GM12878 (cell line): Measurements from ENCODE around the gene NFATC2. TPM values are rescaled to one million over a fixed set of nuclear protein-coding genes. Genes with fewer than 3 reads are reported as not detected.
A peak's percentile ranks its signal among the peaks of the same experiment; 100 is the strongest.

Experiments used
- ATF7 ChIP-seq: fragments of 450-650 bp; IDR thresholded peaks from 2 replicates; pipeline ENCODE4 v1.6.1; 2016; ENCODE audit warnings: low read depth, mild to moderate bottlenecking
- BHLHE40 ChIP-seq, 2 experiments: fragments of 450-650 bp in 1 of 2; IDR thresholded peaks; 2 replicates each; pipeline ENCODE4 v1.6.1; 2011 to 2017; ENCODE audit warnings: low read depth in 2 of 2, borderline replicate concordance in 1 of 2, improper control_type of control experiment in 1 of 2, low read length in 1 of 2, mild to moderate bottlenecking in 1 of 2
- CBFB ChIP-seq: IDR thresholded peaks from 2 replicates; pipeline ENCODE4 v1.6.1; 2016; ENCODE audit warnings: antibody characterized with exemption, low read depth
- CBX3 ChIP-seq: fragments of 200-600 bp; sonication (generic); IDR thresholded peaks from 2 replicates; pipeline ENCODE4 v1.6.1; 2016; ENCODE audit warnings: low read depth, borderline replicate concordance
- EED ChIP-seq: sonication (generic); IDR thresholded peaks from 2 replicates; pipeline ENCODE4 v1.6.1; 2016; ENCODE audit warnings: antibody characterized with exemption, low read depth
- ELK1 ChIP-seq: IDR thresholded peaks from 2 replicates; pipeline ENCODE4 v1.6.1; 2012; ENCODE audit warnings: low read depth, low read length, improper control_type of control experiment
- JUND ChIP-seq: IDR thresholded peaks from 2 replicates; pipeline ENCODE4 v1.6.1; 2012; ENCODE audit warnings: low read depth, mild to moderate bottlenecking, low read length, improper control_type of control experiment, moderate library complexity
- PAX5 ChIP-seq: IDR thresholded peaks from 2 replicates; pipeline ENCODE4 v1.6.1; 2011; ENCODE audit warnings: low read depth, low read length, borderline replicate concordance
- PKNOX1 ChIP-seq: fragments of 450-650 bp; IDR thresholded peaks from 2 replicates; pipeline ENCODE4 v1.6.1; 2016; ENCODE audit warnings: mild to moderate bottlenecking
- RB1 ChIP-seq: fragments of 450-650 bp; formaldehyde crosslinking; IDR thresholded peaks from 2 replicates; pipeline ENCODE4 v1.6.1; 2017; ENCODE audit warnings: mild to moderate bottlenecking, borderline replicate concordance
- RBBP5 ChIP-seq: fragments of 200-600 bp; sonication (generic); conservative IDR thresholded peaks from 2 replicates; pipeline ENCODE4 v1.6.1; 2016
- RELA ChIP-seq: fragments of 450-650 bp; IDR thresholded peaks from 2 replicates; pipeline ENCODE4 v1.8.0; 2014; ENCODE audit warnings: borderline replicate concordance; ENCODE audit not compliant: partially characterized antibody
- SPI1 ChIP-seq: IDR thresholded peaks from 2 replicates; pipeline ENCODE4 v1.6.1; 2011; ENCODE audit warnings: low read depth, mild to moderate bottlenecking, low read length, moderate library complexity, borderline replicate concordance; ENCODE audit not compliant: insufficient read depth
- SUZ12 ChIP-seq: fragments of 200-600 bp; sonication (generic); IDR thresholded peaks from one replicate; pipeline ENCODE4 v1.6.1; 2018; ENCODE audit warnings: antibody characterized with exemption, mild to moderate bottlenecking; ENCODE audit not compliant: unreplicated experiment
- TCF3 ChIP-seq: IDR thresholded peaks from 2 replicates; pipeline ENCODE4 v1.6.1; 2012; ENCODE audit warnings: low read depth, mild to moderate bottlenecking, low read length, borderline replicate concordance; ENCODE audit not compliant: insufficient read depth
- YBX1 ChIP-seq: fragments of 450-650 bp; IDR thresholded peaks from 2 replicates; pipeline ENCODE4 v1.6.1; 2016; ENCODE audit warnings: antibody characterized with exemption
- polyA plus RNA-seq, 11 experiments: library from polyadenylated mRNA; depleted of rRNA in 4 of 11; unstranded in 6 of 11; stranded (reverse) in 5 of 11; fragments of >200 nt; fragmentation: Nextera tagmentation in 4 of 11; fragmentation: Illumina TruSeq in 1 of 11; extraction: Ambion mirVana in 4 of 11; extraction: Trizol in 1 of 11; gene quantifications; 1 replicate in 1 of 11; 2 replicates in 10 of 11; pipeline versions ENCODE4 v1.2.1 to v1.2.3, GENCODE V29; 2011 to 2016; ENCODE audit warnings: inconsistent platforms in 2 of 11, missing spikeins in 2 of 11, low read depth in 1 of 11
- total RNA-seq, 4 experiments: library from RNA; depleted of rRNA in 3 of 4; stranded (reverse); fragments of >200 nt in 3 of 4; fragmentation: Illumina TruSeq in 1 of 4; extraction: Trizol in 1 of 4; gene quantifications; 2 replicates each; pipeline versions ENCODE4 v1.2.1 to v1.2.3, GENCODE V29; 2013 to 2021
- TF ChIP-seq, protein P1 (sequence below), 3 experiments: IDR thresholded peaks in 2 of 3; conservative IDR thresholded peaks in 1 of 3; 2 replicates each; pipeline ENCODE4 v1.5.1; 2011; ENCODE audit warnings: low read depth in 3 of 3, low read length in 3 of 3, mild to moderate bottlenecking in 3 of 3, control low read depth in 2 of 3, moderate library complexity in 2 of 3, inconsistent platforms in 1 of 3, mixed read lengths in 1 of 3; ENCODE audit not compliant: control insufficient read depth in 2 of 3, insufficient read depth in 1 of 3; ENCODE audit errors: extremely low read depth in 1 of 3
- TF ChIP-seq, protein P2 (sequence below): IDR thresholded peaks from 2 replicates; pipeline ENCODE4 v1.6.1; 2011; ENCODE audit warnings: mild to moderate bottlenecking, low read depth, low read length, moderate library complexity; ENCODE audit not compliant: insufficient replicate concordance
- TF ChIP-seq, protein P3 (sequence below): fragments of 450-650 bp; IDR thresholded peaks from 2 replicates; pipeline ENCODE4 v1.6.1; 2016; ENCODE audit warnings: mild to moderate bottlenecking, moderate library complexity, borderline replicate concordance

Gene NFATC2
- total and polyA plus RNA-seq, 10 of the 15 experiments (the other 5 are each of a cell fraction or from before 2014, with no cell fraction given), result 3.3 to 20.0 (median 7.3) TPM

DNA sequence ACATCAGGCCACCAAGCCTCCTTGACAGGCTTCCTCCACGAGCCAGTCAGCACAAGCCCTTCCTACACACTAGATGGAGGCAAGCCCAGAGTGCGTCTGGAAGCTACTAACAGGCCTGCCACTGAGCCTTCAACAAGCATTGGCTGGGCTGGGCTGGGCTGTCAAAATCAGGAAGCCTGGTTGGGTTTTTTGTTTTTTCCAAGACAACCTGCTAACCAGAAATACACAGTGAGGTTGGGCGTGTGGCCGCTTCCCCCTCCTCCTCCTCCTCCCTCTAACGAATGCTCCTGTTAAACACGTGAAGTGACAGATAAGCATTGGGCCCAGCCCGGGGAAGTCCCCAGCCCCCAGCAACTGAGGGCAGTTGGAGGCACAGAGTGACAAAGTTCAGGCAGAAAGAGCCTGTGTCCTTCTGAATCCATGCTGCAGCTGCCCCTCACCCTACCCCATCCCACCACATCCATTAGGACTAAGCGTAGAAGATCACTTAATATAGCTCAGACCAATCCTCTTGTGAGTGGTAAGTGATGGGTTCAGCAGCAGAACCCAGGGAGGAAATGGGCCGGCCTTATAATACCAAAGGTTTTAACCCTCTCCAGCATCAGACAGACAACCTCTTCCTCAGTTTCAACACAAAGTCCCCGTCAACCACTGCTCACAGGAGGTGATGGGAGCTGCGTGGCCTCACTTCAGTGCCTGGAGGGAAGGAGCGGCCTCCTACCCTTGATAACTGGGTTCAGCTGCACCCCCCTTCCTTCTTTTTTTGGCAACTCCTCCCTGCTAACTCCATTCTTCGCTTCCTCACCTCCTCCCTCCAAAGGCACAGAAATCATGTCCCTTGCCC is 1.1 kb downstream of the NFATC2 start (continued):
- no peak for TF ChIP-seq SUZ12
- TF ChIP-seq, protein P1, sequence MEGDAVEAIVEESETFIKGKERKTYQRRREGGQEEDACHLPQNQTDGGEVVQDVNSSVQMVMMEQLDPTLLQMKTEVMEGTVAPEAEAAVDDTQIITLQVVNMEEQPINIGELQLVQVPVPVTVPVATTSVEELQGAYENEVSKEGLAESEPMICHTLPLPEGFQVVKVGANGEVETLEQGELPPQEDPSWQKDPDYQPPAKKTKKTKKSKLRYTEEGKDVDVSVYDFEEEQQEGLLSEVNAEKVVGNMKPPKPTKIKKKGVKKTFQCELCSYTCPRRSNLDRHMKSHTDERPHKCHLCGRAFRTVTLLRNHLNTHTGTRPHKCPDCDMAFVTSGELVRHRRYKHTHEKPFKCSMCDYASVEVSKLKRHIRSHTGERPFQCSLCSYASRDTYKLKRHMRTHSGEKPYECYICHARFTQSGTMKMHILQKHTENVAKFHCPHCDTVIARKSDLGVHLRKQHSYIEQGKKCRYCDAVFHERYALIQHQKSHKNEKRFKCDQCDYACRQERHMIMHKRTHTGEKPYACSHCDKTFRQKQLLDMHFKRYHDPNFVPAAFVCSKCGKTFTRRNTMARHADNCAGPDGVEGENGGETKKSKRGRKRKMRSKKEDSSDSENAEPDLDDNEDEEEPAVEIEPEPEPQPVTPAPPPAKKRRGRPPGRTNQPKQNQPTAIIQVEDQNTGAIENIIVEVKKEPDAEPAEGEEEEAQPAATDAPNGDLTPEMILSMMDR (IDR thresholded peaks at IDR 0.05 in 2 of 3, conservative IDR thresholded peaks at IDR 0.05 in 1 of 3; ENCODE audit: control insufficient read depth in 2 of 3, extremely low read depth in 1 of 3, insufficient read depth in 1 of 3, low read depth in 3 of 3, low read length in 3 of 3), result no peak
- no peak for TF ChIP-seq YBX1
- TF ChIP-seq ATF7, result no peak
- no peak for TF ChIP-seq RB1
- no peak for TF ChIP-seq JUND
- no peak for TF ChIP-seq TCF3
- no peak for TF ChIP-seq CBX3
- TF ChIP-seq ELK1, result no peak
- no peak for TF ChIP-seq CBFB
- no peak for TF ChIP-seq PAX5
- no peak for TF ChIP-seq RELA
- no peak for TF ChIP-seq RBBP5
- no peak for TF ChIP-seq SPI1
- TF ChIP-seq EED, result no peak
- peak; percentile 59; the same call in 1 of the 2 replicates for TF ChIP-seq PKNOX1
- TF ChIP-seq BHLHE40 (IDR thresholded peaks at IDR 0.05; ENCODE audit: borderline replicate concordance in 1 of 2, low read depth in 2 of 2, low read length in 1 of 2), result peak; percentile 81 to 84
- TF ChIP-seq, protein P2, sequence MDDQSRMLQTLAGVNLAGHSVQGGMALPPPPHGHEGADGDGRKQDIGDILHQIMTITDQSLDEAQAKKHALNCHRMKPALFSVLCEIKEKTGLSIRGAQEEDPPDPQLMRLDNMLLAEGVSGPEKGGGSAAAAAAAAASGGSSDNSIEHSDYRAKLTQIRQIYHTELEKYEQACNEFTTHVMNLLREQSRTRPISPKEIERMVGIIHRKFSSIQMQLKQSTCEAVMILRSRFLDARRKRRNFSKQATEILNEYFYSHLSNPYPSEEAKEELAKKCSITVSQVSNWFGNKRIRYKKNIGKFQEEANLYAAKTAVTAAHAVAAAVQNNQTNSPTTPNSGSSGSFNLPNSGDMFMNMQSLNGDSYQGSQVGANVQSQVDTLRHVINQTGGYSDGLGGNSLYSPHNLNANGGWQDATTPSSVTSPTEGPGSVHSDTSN, result no peak
- TF ChIP-seq, protein P3, sequence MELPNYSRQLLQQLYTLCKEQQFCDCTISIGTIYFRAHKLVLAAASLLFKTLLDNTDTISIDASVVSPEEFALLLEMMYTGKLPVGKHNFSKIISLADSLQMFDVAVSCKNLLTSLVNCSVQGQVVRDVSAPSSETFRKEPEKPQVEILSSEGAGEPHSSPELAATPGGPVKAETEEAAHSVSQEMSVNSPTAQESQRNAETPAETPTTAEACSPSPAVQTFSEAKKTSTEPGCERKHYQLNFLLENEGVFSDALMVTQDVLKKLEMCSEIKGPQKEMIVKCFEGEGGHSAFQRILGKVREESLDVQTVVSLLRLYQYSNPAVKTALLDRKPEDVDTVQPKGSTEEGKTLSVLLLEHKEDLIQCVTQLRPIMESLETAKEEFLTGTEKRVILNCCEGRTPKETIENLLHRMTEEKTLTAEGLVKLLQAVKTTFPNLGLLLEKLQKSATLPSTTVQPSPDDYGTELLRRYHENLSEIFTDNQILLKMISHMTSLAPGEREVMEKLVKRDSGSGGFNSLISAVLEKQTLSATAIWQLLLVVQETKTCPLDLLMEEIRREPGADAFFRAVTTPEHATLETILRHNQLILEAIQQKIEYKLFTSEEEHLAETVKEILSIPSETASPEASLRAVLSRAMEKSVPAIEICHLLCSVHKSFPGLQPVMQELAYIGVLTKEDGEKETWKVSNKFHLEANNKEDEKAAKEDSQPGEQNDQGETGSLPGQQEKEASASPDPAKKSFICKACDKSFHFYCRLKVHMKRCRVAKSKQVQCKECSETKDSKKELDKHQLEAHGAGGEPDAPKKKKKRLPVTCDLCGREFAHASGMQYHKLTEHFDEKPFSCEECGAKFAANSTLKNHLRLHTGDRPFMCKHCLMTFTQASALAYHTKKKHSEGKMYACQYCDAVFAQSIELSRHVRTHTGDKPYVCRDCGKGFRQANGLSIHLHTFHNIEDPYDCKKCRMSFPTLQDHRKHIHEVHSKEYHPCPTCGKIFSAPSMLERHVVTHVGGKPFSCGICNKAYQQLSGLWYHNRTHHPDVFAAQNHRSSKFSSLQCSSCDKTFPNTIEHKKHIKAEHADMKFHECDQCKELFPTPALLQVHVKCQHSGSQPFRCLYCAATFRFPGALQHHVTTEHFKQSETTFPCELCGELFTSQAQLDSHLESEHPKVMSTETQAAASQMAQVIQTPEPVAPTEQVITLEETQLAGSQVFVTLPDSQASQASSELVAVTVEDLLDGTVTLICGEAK, result no peak
